ENCODE measurements around the gene MEF2B.
A peak's percentile ranks its signal among the peaks of the same experiment; 100 is the strongest.
"Not testable (repeated sequence)": the region's sequence is repeated elsewhere in the genome, so short reads cannot be mapped to it uniquely, and the experiment has no call there.

MEF2B gene

GRCh38 chr19:19137556-19138108 lies 32.4 kb downstream of the MEF2B start:
- no peak for TF ChIP-seq CTCF (IDR thresholded peaks at IDR 0.05; ENCODE audit: insufficient read depth, low read depth, low read length, missing control alignments)
- H3K4me3 ChIP-seq (ENCODE audit: low read length) = peak overlapping the region; percentile 100
- no peak for DNase-seq (ENCODE audit: low read depth)

GRCh38 chr19:19135713-19136112 lies 34.4 kb downstream of the MEF2B start:
- DNase-seq (ENCODE audit: low read depth); H3K4me3 ChIP-seq (ENCODE audit: low read length): not testable (repeated sequence)

GRCh38 chr19:19134687-19135158 lies 35.3 kb downstream of the MEF2B start:
- TF ChIP-seq CTCF (IDR thresholded peaks at IDR 0.05; ENCODE audit: insufficient read depth, low read depth, low read length, missing control alignments) = no peak
- no peak overlapping the region for H3K4me3 ChIP-seq (ENCODE audit: low read length)
- no peak for DNase-seq (ENCODE audit: low read depth)

GRCh38 chr19:19133985-19134384 lies 36.1 kb downstream of the MEF2B start:
- no peak overlapping the region for H3K4me3 ChIP-seq (ENCODE audit: low read length)
- no peak for DNase-seq (ENCODE audit: low read depth)
- no peak for TF ChIP-seq CTCF (IDR thresholded peaks at IDR 0.05; ENCODE audit: insufficient read depth, low read depth, low read length, missing control alignments)

GRCh38 chr19:19132912-19133311 lies 37.2 kb downstream of the MEF2B start:
- no peak for TF ChIP-seq CTCF (IDR thresholded peaks at IDR 0.05; ENCODE audit: insufficient read depth, low read depth, low read length, missing control alignments)
- H3K4me3 ChIP-seq (ENCODE audit: low read length) = no peak overlapping the region
- DNase-seq (ENCODE audit: low read depth) = no peak

GRCh38 chr19:19131989-19132388 lies 38.1 kb downstream of the MEF2B start:
- no peak for DNase-seq (ENCODE audit: low read depth)
- H3K4me3 ChIP-seq (ENCODE audit: low read length) = no peak overlapping the region
- no peak for TF ChIP-seq CTCF (IDR thresholded peaks at IDR 0.05; ENCODE audit: insufficient read depth, low read depth, low read length, missing control alignments)

- no peak for TF ChIP-seq CTCF (IDR thresholded peaks at IDR 0.05; ENCODE audit: insufficient read depth, low read depth, low read length, missing control alignments)
- no peak for DNase-seq (ENCODE audit: low read depth)
These were observed 44.0 kb downstream of the MEF2B start for GRCh38 chr19:19126102-19126501.

More at GRCh38 chr19:19126102-19126501, 44.0 kb downstream of the MEF2B start:
- no peak overlapping the region for H3K4me3 ChIP-seq (ENCODE audit: low read length)

Measured in epithelial cell of esophagus (primary cell).